Ovary (tissue), 9 donors: Measurements from ENCODE around the gene NFATC2IP. TPM values are rescaled to one million over a fixed set of nuclear protein-coding genes. Genes with fewer than 3 reads are reported as not detected.

ENCODE experiments used
- DNase-seq, 5 donors: peaks; one replicate each; pipeline ENCODE4 v3.0.0-alpha.2; 2019 to 2020
- H3K27ac ChIP-seq, 2 donors: fragments of 200-600 bp; one replicate each; pipeline versions ENCODE4 v1.5.1 to v1.8.0; 2019 to 2022
- H3K27me3 ChIP-seq: fragments of 200-600 bp; one replicate; pipeline ENCODE4 v1.8.0; 2022
- H3K36me3 ChIP-seq: fragments of 200-600 bp; sonication (generic); one replicate; pipeline ENCODE4 v1.5.1; 2019
- H3K4me1 ChIP-seq: one replicate; pipeline ENCODE4 v1.8.1; 2013; ENCODE audit warnings: mild to moderate bottlenecking, moderate library complexity; ENCODE audit not compliant: insufficient read depth
- H3K4me3 ChIP-seq: fragments of 200-600 bp; sonication (generic); one replicate; pipeline ENCODE4 v1.5.1; 2017
- H3K9me3 ChIP-seq, 2 donors: fragments of 200-600 bp in 1 of 2; sonication (generic) in 1 of 2; one replicate each; pipeline versions ENCODE4 v1.5.1 to v1.8.1; 2013 to 2019; ENCODE audit warnings: mild to moderate bottlenecking in 1 of 2, moderate library complexity in 1 of 2
- EP300 ChIP-seq: sonication (generic); formaldehyde crosslinking; IDR thresholded peaks from one replicate; pipeline ENCODE4 v1.6.1; 2017; ENCODE audit warnings: antibody characterized with exemption
- POLR2A ChIP-seq: fragments of 450-650 bp; IDR thresholded peaks from one replicate; pipeline ENCODE4 v1.6.1; 2017; ENCODE audit warnings: antibody characterized with exemption, mild to moderate bottlenecking, moderate library complexity
- WGBS, 3 donors: extraction: QIAGEN DNeasy Blood & Tissue Kit in 1 of 3; methylation state at CpG; one replicate each; pipeline versions ENCODE4 v1.1.5 to v1.1.7; 2013 to 2017; 5-methylcytosine and 5-hydroxymethylcytosine counted together
- intact Hi-C, 4 donors: fragments of 100-400 bp; cut with DNase I; formaldehyde crosslinking; loops; one replicate each; pipeline versions ENCODE4 v1.11.0 to v1.15.1; 2022 to 2023
- polyA plus RNA-seq, 2 donors: library from polyadenylated mRNA; stranded (reverse); fragments of 200-250 nt in 1 of 2; fragments of 350-450 nt in 1 of 2; fragmentation: Illumina TruSeq in 1 of 2; extraction: RNeasy Lipid Tissue Mini Kit (QIAGEN cat#74804) in 1 of 2; gene quantifications; one replicate each; pipeline ENCODE4 v1.2.3, GENCODE V29; 2013 to 2014
- total RNA-seq, 7 donors: library from RNA; depleted of rRNA in 2 of 7; stranded (reverse); fragments of >200 nt in 2 of 7; fragmentation: NEBNext Ultra II Directional in 3 of 7; extraction: Animal tissue kit (Norgen Biotek cat#: 25700) in 3 of 7; gene quantifications; one replicate each; pipeline versions ENCODE4 v1.1.0 to v1.2.4, GENCODE V29; 2016 to 2023
- TF ChIP-seq, protein P1 (sequence below), 3 donors: fragments of 450-650 bp in 2 of 3; fragments of 200-600 bp in 1 of 3; IDR thresholded peaks; one replicate each; pipeline versions ENCODE4 v1.5.1 to v1.8.0; 2016 to 2022; ENCODE audit warnings: antibody characterized with exemption in 3 of 3, mild to moderate bottlenecking in 1 of 3
- donor health status: DM: no; HTN: no; CAD: no; lungs with moderate emphysema.
- donor health status: DM: no; HTN: no; CAD: no.
- donor health status: Bipolar disorder and iron deficiency.
- donor health status: DM: yes; HTN: yes; CAD: no.
- donor health status: DM: no; HTN: no; CAD: no.
- donor health status: DM: yes; HTN: yes; CAD: no.

Gene NFATC2IP
- total and polyA plus RNA-seq, 9 donors = 17.9 to 31.5 (median 23.3) TPM

- WGBS, 3 donors = 33 to 48% (median 43%) methylated on average over 9 to 10 of the region's 10 CpGs
- intact Hi-C loops = loop anchor here in 1 of 4 donors (10.0 kb wide), 1 partner anchor 737 kb away; the partner anchor contains the start of gene C16orf54
- Histone ChIP-seq H3K27me3 (no peaks in the 10 kb centered on the region), H3K27ac (no peak overlapping the region), H3K36me3 (no peaks in the 10 kb centered on the region), H3K9me3 (no peaks in the 10 kb centered on the region), H3K4me3 (no peak overlapping the region), H3K4me1 (no peaks in the 10 kb centered on the region)
- TF ChIP-seq, protein P1, sequence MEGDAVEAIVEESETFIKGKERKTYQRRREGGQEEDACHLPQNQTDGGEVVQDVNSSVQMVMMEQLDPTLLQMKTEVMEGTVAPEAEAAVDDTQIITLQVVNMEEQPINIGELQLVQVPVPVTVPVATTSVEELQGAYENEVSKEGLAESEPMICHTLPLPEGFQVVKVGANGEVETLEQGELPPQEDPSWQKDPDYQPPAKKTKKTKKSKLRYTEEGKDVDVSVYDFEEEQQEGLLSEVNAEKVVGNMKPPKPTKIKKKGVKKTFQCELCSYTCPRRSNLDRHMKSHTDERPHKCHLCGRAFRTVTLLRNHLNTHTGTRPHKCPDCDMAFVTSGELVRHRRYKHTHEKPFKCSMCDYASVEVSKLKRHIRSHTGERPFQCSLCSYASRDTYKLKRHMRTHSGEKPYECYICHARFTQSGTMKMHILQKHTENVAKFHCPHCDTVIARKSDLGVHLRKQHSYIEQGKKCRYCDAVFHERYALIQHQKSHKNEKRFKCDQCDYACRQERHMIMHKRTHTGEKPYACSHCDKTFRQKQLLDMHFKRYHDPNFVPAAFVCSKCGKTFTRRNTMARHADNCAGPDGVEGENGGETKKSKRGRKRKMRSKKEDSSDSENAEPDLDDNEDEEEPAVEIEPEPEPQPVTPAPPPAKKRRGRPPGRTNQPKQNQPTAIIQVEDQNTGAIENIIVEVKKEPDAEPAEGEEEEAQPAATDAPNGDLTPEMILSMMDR (IDR thresholded peaks at IDR 0.05) = no peak
- TF ChIP-seq POLR2A (no peak), EP300 (no peak)
- DNase-seq = no peak
Observed at GRCh38 chr16:29007730-29008593, 57.2 kb downstream of the NFATC2IP start.

DNA sequence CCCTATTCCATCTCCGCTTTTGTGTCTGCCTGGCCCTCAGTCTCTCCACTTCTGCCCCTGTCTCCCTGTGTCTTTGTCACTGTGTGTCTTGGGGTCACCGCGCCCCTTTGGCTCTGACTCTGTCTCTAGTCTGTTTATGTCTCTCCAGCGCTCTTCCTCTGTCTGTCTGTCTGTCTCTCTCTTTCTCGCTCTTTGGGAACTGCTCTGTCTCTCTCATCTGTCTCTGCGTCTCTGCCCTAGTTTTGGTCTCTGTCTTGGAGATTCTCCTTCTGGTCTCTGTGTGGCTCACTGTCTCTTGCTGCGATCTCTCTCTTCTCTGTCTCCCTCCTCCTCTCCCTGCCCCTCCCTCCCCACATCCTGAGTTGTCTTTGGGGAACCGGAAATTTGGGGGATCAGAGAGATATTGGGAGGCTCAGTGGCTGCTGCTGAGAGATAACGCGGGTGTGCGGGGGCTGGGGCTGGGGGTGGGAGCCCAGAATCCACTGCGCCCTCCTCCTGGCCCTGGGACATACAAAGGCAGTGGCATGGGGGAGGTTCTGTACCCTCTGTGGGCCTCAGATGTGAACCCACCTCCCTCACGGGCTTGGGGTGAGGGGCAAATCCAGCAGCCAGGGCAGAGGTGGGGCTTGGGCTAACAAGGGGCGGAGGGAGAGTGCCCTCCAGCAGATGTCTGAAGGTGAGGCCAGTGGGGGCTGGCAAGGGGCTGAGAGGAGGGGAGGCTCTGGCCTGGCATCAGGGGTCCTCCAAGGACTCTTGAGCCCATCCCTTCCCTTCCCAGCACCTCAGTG lies 58.5 kb downstream of the NFATC2IP start:
- no peak overlapping the region for H3K27ac ChIP-seq
- 41 to 47% (median 44%) methylated on average over 14 of the region's 14 CpGs for WGBS, 3 donors
- H3K27me3 ChIP-seq = no peaks in the 10 kb centered on the region
- intact Hi-C loops = loop anchor here in 1 of 4 donors (10.0 kb wide), 1 partner anchor 736 kb away; the partner anchor contains the start of gene C16orf54
- no peaks in the 10 kb centered on the region for H3K36me3 ChIP-seq
- H3K9me3 ChIP-seq = no peaks in the 10 kb centered on the region
- no peak for DNase-seq
- H3K4me3 ChIP-seq = no peak overlapping the region
- TF ChIP-seq, protein P1 (IDR thresholded peaks at IDR 0.05) = no peak
- TF ChIP-seq EP300 (no peak), POLR2A (no peak)
- H3K4me1 ChIP-seq = no peaks in the 10 kb centered on the region

- Histone ChIP-seq H3K4me1 (no peaks in the 10 kb centered on the region), H3K4me3 (no peak overlapping the region), H3K27me3 (no peaks in the 10 kb centered on the region), H3K36me3 (no peaks in the 10 kb centered on the region), H3K27ac (no peak overlapping the region), H3K9me3 (no peaks in the 10 kb centered on the region)
- no peak for DNase-seq
- intact Hi-C loops = loop anchor here in 1 of 4 donors (10.0 kb wide), 1 partner anchor 735 kb away; the partner anchor contains the start of gene C16orf54
- 81 to 88% (median 88%) methylated on average over 2 of the region's 2 CpGs for WGBS, 3 donors
- TF ChIP-seq, protein P1 (IDR thresholded peaks at IDR 0.05) = no peak
- no peak for TF ChIP-seq EP300
- TF ChIP-seq POLR2A = no peak
Observed at GRCh38 chr16:29009838-29010166, 59.1 kb downstream of the NFATC2IP start.

DNA sequence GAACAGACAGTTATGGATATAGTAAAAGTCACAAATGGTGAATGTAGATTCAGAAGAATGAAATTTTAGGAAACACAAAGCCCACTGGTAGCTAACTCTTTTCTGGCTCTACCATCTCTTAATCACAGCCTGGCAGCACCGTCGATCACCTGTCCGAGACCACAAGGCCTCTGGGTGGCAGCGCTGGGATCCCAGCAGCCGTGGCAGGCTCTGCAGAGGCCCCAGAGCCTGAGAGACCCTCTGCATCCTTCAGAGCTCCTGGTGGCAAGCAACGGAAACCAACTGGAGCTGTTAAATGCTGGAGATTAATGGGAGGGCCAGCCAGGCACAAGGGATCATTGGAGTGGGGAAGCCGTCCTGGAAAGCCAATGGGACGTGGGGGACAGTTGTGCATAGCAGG lies 60.4 kb downstream of the NFATC2IP start:
- 57 to 66% (median 65%) methylated on average over 8 of the region's 8 CpGs for WGBS, 3 donors
- H3K27me3 ChIP-seq = no peaks in the 10 kb centered on the region
- intact Hi-C loops = no loop called here
- H3K4me1 ChIP-seq = no peaks in the 10 kb centered on the region
- no peaks in the 10 kb centered on the region for H3K9me3 ChIP-seq
- H3K36me3 ChIP-seq = no peaks in the 10 kb centered on the region
- no peak for TF ChIP-seq EP300
- TF ChIP-seq, protein P1 (IDR thresholded peaks at IDR 0.05) = no peak
- no peak for TF ChIP-seq POLR2A
- no peak overlapping the region for H3K4me3 ChIP-seq
- DNase-seq = no peak
- no peak overlapping the region for H3K27ac ChIP-seq
